GM21390 (cell line): Measurements from ENCODE around the gene PARP12.
"Not testable (repeated sequence)": the region's sequence is repeated elsewhere in the genome, so short reads cannot be mapped to it uniquely, and the experiment has no call there.

ENCODE experiments used
- ATAC-seq: cut with Tn5 transposase; IDR thresholded peaks from one replicate; pipeline ENCODE4 v1.9.1; 2021; ENCODE audit not compliant: unreplicated experiment

Gene PARP12, protein sequence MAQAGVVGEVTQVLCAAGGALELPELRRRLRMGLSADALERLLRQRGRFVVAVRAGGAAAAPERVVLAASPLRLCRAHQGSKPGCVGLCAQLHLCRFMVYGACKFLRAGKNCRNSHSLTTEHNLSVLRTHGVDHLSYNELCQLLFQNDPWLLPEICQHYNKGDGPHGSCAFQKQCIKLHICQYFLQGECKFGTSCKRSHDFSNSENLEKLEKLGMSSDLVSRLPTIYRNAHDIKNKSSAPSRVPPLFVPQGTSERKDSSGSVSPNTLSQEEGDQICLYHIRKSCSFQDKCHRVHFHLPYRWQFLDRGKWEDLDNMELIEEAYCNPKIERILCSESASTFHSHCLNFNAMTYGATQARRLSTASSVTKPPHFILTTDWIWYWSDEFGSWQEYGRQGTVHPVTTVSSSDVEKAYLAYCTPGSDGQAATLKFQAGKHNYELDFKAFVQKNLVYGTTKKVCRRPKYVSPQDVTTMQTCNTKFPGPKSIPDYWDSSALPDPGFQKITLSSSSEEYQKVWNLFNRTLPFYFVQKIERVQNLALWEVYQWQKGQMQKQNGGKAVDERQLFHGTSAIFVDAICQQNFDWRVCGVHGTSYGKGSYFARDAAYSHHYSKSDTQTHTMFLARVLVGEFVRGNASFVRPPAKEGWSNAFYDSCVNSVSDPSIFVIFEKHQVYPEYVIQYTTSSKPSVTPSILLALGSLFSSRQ

DNA sequence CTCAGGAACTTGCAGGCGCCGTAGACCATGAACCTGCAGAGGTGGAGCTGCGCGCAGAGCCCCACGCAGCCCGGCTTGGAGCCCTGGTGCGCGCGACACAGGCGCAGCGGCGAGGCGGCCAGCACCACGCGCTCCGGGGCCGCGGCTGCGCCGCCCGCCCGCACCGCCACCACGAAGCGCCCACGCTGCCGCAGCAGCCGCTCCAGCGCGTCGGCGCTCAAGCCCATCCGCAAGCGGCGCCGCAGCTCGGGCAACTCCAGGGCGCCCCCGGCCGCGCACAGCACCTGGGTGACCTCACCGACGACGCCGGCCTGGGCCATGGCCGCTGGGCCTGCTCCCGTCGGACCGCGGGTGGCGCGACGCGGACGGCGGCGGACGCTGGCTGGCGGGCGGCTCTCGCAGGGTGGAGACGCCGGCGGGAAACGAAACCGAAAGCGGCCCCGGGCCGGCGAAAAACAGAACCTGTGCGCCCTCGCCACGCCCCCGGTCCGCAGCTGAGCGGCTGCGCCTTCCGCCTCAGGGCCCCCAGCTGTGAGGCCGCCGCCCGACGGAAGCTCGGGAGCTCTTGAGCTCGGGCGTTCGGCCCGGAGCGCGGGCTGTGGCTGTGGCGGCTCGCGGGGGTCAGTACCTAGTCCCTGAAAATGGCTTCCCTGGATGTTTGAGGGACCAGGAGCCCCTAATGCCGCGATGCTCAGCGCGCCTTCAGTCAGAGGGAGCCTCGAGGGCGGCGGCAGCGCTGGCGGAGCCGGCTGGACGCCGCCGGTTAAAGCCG, at the start of gene PARP12:
PARP12 (minus strand) TSS at position 424 of the 772 bp plus-strand sequence; CDS start at position 320, 104 bp downstream.
- ATAC-seq, result peak; percentile 84

DNA sequence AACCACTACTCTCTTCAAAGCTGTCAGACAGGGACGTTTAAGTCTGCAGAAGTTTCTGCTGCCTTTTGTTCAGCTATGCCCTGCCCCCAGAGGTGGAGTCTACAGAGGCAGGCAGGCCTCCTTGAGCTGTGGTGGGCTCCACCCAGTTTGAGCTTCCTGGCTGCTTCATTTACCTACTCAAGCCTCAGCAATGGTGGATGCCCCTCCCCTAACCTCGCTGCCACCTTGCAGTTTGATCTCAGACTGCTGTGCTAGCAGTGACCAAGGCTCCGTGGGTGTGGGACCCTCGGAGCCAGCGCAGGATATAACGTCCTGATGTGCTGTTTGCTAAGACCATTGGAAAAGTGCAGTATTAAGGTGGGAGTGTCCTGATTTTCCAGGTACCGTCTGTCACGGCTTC, 46.0 kb upstream of the PARP12 start:
- not testable (repeated sequence) for ATAC-seq

DNA sequence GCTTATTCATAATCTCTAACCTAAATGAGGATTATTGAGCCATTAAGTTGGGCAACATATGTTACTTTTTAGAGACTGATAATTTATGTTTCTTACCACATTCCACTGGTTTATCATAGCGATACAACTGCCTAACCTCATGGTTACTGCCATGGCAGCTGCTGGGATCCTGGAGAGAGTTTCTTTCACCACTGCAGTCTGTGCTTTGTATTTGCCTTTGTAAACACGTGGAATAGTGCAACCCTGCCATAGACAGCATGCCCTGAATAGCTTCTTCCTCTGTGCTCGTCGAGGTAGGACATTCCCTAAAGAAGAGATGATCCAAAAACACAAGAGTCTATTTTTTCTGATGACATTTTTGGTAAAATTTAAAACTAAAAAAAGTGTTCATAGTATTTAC, 33.7 kb upstream of the PARP12 start:
- no peak for ATAC-seq

DNA sequence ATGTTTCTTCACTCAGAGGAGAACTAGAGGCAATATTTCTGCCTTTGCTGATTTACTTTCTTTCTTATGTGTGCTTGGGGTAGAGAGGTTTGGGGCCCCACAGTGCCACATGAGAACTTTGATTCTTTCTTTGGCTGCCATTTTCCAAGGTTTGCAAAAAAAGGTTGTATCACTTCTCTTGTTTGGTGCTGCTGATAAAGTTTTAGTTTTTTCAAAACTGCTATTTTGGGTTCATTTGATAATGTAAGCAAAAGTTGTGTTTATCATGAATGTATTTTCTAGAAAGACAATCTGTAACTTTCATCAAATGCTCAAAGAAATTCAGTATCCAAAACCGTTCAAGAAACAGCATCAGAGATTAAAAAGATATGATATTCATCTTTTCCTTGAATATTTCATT, 30.6 kb upstream of the PARP12 start:
- ATAC-seq, result no peak

DNA sequence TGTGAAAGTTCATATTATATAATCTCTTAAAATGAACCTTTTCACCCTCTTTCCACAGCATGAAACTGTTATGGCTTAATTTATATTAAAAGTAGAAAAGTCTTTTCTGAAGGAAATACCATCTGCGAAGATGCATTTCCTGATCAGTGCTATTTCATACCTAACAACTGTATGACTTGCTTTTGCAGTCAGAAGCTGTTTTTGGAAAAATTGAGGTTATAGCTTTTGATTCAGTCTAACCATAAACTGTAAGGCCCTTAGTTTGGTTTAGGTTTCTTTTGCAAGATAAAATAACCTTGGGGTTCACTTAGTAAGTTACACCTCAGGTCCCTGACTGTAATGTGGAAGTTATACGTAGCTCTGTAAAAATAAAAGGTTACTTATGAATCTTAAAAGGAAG, 22.7 kb upstream of the PARP12 start:
- ATAC-seq, result no peak

DNA sequence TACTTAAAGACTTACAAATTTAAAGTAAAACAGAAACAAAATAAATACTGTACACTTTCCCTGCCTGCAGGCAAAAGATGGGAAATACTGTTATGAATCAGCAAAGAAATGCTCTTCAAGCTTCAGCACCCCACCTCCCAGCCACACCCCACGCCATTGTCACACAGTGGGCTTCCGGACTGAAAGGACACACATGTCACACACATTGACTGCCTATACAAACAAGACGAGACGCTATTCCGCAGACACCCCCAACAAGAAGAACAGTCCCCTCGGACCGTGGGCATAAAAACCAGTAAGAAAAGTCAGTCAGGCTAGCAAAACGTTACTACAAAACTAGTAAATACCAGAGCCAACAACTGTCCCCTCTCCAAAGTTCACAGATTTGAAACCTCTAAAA, 22.2 kb upstream of the PARP12 start:
- ATAC-seq, result peak; percentile 97

DNA sequence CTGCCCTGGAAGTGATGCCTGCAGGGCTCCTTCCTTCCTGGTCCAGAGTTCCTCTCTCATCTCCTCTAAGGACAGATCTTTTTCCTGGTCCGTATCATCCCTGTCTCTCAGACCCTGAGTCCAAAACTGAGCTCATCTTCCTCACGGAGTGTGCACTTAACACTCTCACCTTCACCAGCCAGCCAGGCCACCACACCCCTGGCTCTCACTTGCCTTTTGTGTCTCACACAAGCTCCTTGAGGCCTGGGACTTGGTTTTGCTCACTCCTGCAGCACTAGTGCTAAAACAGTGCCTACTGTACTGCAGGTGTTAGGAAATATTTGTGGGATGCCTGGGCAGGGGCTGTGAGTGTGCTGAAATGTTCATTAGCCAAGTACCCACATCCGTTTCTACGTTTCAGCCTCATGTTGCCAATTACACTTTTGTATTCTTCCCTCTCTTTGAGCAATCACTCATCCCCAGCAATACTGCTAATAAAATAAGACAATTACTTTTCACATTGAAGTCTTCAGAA, 21.4 kb upstream of the PARP12 start:
- no peak for ATAC-seq

DNA sequence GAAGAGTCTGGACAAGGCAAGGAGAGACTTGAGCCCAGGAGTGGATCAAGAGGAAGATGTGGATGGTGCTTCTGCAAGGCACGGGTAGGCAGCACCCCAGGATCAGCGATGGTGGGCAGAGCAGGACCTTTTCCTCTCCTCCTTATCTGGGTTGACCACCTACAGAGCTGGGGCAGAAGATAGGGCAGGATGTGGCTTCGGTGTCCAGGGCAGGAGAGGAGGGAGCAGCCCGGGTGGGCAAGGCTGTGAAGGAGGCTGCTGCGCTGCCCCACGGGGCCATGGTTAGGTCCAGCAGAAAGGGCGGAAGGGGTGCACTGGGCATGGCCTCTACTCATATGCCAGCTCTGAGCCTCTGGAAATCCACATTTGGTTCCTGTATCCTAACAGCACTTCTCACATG, 20.0 kb upstream of the PARP12 start:
- ATAC-seq, result no peak

DNA sequence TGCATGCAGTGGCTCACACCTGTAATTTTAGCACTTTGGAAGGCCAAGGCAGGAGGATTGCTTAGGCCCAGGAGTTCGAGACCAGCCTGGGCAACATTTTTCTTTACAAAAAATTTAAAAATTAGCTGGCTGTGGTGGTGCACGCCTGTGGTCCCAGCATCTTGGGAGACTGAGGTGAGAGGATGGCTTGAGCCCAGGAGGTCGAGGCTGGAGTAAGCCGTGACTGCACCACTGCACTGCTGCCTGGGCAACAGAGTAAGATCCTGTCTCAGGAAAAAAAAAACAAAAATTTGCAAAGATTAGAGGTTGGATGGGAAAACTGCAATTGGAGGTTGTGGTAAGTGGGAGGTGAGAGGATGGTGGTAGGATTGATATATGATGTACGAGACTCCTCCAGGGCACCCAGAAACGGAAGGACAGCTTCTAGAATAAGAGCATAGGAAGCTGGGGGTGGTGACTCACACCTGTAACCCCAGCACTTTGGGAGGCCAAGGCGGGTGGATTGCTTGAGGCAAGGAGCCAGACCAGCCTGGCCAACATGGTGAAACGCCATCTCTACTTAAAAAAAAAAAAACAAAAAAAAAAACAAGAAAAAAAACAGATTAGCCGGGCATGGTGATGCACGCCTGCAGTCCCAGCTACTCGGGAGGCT, 19.1 kb upstream of the PARP12 start:
- no peak for ATAC-seq

DNA sequence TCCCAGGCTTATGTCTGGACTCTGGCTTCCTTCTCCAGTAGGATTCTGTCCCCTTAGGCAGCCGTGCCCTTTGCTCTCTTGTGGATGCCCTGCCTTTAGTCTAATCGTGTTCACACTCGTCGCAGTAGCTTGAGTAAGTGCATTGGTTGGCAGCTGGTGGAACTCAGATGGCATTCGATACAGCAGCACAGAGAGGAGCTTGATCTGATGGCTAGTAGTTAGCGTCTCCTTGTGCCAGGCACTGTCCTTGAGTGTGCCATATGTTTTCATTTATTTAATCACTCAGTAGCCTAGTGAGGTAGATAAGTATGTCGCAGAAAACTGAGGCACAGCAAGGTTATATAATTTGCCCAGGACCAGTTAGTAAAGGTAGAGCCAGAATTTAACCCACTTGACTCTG, 18.2 kb upstream of the PARP12 start:
- no peak for ATAC-seq

DNA sequence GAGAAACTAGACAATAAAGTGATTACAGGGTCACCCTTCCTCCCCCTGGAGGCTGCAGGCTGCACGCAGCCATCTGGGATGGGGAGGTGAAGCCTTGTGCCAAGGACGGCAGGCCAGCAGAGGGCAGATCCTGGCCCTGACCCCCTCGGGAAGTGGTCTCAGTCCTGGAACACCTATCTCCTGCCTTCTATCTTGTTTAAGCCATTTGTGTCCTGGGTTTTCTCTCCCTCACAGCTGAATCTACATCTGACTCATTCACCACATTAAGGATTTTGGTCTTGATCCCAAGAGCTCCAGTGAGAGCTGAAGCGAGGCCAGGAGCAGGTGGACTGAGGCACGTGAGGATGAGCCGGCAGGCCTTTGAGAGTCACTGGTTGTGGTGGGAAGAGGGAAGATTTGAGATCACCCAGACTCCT, 16.4 kb upstream of the PARP12 start:
- no peak for ATAC-seq

DNA sequence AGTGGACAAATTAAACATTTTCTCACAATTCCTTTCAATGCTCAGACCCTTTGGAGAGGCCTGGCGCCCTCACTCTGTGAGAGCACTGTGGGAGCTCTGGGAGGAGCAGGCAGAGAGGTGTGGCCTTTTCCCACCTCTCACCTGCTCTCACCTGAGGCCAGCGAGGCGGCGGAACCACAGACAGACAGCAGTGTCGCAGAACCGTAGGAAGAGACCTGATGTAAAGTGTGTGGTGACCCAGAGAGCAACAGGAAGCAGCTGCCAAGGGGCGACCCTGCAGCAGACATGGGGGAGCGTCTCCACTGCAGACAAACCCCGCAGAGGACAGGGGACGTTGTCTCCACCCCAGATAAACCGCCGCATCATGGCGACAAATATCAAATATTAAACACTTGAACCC, 15.6 kb upstream of the PARP12 start:
- no peak for ATAC-seq

DNA sequence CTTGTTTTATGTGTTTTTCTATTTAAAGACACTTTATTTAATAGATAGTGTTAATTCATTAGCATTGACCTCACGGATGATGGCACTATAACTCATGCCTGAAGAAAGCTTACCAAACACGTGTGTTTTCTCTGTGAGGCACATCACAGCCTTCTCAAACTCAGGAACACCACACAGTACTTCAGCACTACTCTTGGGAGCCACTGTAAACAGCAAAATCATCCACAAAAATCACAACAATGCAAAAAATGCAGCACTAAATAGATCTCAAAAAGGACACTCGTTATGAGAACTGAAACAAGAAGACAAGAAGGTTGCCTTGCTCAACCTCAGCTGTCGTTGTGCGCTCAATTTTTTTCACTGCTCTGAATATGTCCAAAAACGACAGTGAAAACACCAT, 12.0 kb upstream of the PARP12 start:
- ATAC-seq, result no peak

DNA sequence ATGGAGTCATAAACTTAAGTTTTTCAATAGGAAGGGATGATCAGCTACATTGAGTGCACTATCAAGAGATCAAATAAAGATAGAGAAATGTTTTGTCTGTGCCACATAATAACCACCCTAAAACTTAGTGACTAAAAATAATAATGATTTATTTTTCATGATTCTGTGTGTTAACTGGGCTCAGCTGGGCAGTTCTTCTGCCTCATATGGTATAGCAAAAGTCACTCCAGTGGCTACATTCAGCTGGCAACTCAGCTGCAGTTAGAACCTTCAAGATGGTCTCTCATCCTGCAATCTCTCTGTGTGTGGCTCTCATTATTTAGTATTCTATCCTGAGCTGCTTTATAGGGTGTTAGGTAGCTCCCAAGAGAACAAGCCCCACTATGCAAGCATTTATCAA, 7.8 kb upstream of the PARP12 start:
- no peak for ATAC-seq

DNA sequence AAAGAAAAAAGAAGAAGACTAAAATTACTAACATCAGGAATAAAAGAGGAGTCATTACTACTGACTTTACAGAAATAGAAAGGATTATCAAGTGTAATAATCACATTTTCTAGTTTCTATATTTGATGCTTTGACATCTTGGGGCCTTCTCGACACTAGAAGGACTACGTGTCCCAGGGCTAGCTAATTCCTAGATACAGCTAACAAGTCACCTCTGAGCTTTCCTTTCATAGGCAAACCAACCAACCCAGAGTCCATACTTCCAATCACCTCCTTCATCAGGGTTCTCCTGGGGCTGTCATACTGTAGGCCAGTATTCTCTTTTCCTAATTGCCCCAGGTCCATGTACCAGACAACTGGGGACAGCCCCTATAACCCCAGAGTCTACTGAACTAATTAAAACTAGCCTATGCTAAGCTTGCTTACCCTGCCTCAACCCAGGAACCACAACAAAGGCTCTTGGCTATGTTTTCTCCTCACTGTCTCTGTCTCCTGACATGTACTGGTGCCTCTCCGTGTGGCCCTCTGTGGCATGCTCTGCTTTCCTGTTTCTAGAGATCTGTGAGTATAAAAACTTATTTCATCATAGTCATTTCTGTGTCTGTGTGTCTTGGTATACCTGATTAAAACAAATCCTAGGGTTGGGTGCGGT, 6.7 kb upstream of the PARP12 start:
- ATAC-seq, result no peak

DNA sequence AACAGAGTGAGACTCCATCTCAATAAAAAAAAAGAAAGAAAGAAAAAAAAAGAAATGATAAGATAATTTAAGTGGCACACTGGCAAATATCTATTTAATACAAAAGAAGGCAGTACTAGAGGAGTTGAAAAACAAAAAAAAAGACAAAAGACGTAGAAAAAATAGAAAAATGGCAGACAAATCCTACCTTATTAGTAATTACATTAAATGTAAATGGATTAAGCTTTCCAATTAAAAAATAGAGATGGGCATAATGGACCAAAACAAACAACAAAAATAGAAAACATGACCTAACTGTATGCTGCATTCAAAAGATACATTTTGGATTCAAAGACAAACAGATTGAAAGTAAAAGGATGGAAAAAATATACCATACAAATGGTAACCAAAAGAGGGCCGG, 5.3 kb upstream of the PARP12 start:
- no peak for ATAC-seq

DNA sequence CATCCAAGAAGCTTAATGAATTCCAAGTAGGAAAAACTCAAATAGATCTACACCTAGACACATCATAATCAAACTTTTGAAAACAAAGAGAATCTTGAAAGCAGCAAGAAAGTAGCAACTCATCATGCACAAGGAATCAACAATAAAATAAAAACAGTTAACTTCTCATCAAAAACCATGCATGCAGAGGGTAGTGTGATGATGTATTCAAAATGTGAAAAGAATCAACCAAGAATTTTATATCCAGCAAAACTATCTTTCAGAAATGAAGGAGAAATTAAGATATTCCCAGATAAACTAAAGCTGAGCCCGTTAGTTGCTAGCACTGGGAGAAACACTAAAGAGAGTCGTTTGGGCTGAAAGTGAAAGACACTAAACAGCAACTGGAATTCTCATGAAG, 4.3 kb upstream of the PARP12 start:
- ATAC-seq, result no peak

DNA sequence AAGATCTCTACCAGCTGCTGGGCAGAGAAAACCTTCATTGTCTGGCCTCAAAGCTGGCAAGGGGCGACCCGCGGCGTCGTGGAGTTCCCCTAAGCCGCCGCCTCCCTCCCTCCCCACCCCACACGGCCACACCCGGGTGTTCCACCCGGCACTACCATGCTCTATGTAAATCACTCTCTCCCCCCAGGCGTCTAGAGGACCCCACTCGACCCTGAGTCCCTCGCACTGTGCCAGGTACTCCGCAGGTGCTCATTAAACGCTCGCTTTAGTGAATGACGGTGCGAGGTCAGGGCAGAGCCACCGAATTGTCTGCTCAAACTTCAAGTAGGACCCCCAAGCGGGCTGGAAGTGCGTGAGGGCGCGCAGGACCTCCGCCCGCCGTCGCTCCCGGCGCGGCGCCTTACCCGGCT, 628 bp downstream of the PARP12 start:
- peak; percentile 17 for ATAC-seq

DNA sequence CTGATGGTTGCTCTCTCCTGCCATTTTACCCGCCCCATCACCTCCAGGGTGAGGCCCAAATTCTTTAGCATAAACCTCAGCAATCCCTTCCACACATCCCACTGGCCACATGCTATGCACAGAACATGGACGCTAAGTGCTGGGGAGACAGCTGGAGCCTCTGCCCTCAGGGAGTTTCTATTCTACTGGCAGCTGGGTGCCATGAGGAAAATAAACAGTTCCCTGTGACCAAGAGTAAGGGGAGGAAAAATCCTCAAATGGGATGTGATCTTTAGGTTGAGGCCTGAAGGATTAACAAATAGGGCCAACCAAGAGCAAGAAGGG, 1.2 kb downstream of the PARP12 start:
- no peak for ATAC-seq

DNA sequence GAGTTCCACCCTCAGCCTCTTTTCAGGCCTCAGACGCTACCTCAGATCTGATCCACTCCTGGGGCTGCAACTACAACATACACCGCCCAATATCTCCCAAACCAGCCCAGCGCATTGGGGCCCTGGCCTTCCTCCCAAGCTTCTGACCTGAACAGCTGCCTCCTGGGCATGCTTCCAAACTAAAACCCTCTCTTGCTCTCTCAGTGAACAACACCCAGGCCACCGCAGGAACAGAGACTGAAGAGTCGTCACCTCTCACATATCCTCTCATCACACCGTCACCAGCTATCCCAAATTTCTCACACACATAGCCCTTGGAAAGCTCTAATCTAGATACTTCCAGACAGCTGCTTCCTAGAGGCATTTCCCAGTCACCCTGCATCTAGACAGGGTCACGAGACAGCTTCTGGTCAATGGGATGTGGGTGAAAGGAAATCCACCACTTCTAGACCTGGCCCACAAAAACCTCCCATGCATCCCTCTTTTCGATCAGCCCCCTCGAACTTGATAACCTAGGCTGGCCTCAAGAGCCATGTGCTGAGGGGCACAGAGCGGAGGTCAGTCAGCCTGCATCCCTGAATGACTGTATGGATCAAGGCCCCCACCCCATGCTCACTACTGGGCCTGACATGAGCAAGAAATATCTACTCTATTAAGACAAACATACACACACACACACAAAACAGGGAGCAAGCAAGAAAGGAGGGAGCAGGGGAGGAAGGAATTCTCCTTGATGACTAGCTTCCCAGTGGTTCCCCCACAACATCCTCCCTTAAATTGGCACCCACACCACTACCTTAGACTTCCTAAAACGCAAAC, 1.8 kb downstream of the PARP12 start:
- no peak for ATAC-seq
